ENCODE measurements around the gene PECR.

DNA sequence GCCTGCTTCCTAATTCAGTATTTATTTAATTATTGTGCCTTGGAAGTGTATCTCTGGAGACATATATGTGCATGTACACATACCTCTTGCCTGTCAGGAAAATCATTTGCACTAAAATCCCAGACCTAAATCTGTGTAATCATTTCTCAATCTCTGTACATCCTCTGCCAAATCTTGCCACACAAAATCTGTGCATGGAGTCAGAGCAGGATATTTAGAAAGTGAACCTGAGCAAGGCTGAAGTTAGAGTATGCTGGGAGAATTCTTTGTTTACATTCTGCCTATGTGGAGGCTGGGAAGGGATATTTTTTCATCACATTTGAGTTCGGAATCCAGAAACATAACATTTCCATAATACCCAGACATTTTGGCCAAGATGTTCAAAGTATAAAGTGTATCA lies 36.9 kb upstream of the PECR start:
- TF ChIP-seq ZNF624 (tag by site-specific recombination; IDR thresholded peaks at IDR 0.05), result no peak
- TF ChIP-seq, protein P1, sequence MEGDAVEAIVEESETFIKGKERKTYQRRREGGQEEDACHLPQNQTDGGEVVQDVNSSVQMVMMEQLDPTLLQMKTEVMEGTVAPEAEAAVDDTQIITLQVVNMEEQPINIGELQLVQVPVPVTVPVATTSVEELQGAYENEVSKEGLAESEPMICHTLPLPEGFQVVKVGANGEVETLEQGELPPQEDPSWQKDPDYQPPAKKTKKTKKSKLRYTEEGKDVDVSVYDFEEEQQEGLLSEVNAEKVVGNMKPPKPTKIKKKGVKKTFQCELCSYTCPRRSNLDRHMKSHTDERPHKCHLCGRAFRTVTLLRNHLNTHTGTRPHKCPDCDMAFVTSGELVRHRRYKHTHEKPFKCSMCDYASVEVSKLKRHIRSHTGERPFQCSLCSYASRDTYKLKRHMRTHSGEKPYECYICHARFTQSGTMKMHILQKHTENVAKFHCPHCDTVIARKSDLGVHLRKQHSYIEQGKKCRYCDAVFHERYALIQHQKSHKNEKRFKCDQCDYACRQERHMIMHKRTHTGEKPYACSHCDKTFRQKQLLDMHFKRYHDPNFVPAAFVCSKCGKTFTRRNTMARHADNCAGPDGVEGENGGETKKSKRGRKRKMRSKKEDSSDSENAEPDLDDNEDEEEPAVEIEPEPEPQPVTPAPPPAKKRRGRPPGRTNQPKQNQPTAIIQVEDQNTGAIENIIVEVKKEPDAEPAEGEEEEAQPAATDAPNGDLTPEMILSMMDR (tag by site-specific recombination; IDR thresholded peaks at IDR 0.05), result no peak
- TF ChIP-seq KLF7 (tag by site-specific recombination; IDR thresholded peaks at IDR 0.05; ENCODE audit: borderline replicate concordance), result no peak
- TF ChIP-seq, protein P2, sequence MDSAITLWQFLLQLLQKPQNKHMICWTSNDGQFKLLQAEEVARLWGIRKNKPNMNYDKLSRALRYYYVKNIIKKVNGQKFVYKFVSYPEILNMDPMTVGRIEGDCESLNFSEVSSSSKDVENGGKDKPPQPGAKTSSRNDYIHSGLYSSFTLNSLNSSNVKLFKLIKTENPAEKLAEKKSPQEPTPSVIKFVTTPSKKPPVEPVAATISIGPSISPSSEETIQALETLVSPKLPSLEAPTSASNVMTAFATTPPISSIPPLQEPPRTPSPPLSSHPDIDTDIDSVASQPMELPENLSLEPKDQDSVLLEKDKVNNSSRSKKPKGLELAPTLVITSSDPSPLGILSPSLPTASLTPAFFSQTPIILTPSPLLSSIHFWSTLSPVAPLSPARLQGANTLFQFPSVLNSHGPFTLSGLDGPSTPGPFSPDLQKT (IDR thresholded peaks at IDR 0.05; ENCODE audit: borderline replicate concordance, low read depth, low read length), result no peak
- TF ChIP-seq ZNF426 (tag by site-specific recombination; IDR thresholded peaks at IDR 0.05), result no peak
- TF ChIP-seq, protein P3, sequence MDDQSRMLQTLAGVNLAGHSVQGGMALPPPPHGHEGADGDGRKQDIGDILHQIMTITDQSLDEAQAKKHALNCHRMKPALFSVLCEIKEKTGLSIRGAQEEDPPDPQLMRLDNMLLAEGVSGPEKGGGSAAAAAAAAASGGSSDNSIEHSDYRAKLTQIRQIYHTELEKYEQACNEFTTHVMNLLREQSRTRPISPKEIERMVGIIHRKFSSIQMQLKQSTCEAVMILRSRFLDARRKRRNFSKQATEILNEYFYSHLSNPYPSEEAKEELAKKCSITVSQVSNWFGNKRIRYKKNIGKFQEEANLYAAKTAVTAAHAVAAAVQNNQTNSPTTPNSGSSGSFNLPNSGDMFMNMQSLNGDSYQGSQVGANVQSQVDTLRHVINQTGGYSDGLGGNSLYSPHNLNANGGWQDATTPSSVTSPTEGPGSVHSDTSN (CRISPR knock-in tag; IDR thresholded peaks at IDR 0.05), result no peak
- no peak for TF ChIP-seq MYNN (tag by site-specific recombination; IDR thresholded peaks at IDR 0.05; ENCODE audit: borderline replicate concordance)
- TF ChIP-seq ZNF776 (tag by site-specific recombination; IDR thresholded peaks at IDR 0.05; ENCODE audit: borderline replicate concordance), result no peak
- TF ChIP-seq ZNF561 (tag by site-specific recombination; IDR thresholded peaks at IDR 0.05; ENCODE audit: borderline replicate concordance), result no peak
- TF ChIP-seq, protein P4, sequence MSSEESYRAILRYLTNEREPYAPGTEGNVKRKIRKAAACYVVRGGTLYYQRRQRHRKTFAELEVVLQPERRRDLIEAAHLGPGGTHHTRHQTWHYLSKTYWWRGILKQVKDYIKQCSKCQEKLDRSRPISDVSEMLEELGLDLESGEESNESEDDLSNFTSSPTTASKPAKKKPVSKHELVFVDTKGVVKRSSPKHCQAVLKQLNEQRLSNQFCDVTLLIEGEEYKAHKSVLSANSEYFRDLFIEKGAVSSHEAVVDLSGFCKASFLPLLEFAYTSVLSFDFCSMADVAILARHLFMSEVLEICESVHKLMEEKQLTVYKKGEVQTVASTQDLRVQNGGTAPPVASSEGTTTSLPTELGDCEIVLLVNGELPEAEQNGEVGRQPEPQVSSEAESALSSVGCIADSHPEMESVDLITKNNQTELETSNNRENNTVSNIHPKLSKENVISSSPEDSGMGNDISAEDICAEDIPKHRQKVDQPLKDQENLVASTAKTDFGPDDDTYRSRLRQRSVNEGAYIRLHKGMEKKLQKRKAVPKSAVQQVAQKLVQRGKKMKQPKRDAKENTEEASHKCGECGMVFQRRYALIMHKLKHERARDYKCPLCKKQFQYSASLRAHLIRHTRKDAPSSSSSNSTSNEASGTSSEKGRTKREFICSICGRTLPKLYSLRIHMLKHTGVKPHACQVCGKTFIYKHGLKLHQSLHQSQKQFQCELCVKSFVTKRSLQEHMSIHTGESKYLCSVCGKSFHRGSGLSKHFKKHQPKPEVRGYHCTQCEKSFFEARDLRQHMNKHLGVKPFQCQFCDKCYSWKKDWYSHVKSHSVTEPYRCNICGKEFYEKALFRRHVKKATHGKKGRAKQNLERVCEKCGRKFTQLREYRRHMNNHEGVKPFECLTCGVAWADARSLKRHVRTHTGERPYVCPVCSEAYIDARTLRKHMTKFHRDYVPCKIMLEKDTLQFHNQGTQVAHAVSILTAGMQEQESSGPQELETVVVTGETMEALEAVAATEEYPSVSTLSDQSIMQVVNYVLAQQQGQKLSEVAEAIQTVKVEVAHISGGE (tag by site-specific recombination; conservative IDR thresholded peaks at IDR 0.05; ENCODE audit: low read depth), result no peak
- no peak for TF ChIP-seq ZSCAN30 (tag by site-specific recombination; IDR thresholded peaks at IDR 0.05)
- TF ChIP-seq ZFP41 (tag by site-specific recombination; IDR thresholded peaks at IDR 0.05; ENCODE audit: borderline replicate concordance), result no peak
